Measurements from ENCODE around the gene CBFA2T3.

DNA sequence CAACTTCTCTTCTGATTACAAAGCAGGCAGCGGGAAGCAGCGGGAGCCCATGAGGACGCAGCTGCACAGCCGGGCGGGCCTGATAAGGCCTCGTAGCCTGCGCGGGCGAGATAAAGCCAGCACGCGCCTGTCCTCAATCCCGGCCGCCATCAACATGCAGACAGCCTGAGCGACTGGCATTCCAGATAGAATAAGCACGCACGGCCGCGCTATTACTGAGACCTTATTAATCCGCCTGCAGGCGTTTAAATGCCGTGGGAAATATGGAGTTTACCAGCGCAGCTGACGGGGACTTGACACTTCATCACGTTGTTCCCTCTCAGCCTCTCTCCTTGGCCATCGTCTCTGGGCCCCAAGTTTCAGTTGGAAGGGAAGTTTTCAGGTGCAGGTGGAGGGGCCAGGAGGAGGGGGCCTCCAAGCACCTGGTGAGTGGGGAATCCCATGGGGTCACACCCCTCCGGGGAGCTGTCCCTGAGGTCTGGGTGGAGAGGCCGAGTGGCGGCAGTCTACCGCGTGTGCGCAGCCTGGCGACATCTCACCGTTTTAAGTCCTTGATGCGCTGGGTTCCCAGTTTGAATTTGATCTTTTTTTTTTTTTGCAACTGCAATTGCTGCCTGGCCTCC, 27.3 kb upstream of the CBFA2T3 start:
- TF ChIP-seq, protein P1, sequence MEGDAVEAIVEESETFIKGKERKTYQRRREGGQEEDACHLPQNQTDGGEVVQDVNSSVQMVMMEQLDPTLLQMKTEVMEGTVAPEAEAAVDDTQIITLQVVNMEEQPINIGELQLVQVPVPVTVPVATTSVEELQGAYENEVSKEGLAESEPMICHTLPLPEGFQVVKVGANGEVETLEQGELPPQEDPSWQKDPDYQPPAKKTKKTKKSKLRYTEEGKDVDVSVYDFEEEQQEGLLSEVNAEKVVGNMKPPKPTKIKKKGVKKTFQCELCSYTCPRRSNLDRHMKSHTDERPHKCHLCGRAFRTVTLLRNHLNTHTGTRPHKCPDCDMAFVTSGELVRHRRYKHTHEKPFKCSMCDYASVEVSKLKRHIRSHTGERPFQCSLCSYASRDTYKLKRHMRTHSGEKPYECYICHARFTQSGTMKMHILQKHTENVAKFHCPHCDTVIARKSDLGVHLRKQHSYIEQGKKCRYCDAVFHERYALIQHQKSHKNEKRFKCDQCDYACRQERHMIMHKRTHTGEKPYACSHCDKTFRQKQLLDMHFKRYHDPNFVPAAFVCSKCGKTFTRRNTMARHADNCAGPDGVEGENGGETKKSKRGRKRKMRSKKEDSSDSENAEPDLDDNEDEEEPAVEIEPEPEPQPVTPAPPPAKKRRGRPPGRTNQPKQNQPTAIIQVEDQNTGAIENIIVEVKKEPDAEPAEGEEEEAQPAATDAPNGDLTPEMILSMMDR (IDR thresholded peaks at IDR 0.05), result no peak
- TF ChIP-seq, protein P2, sequence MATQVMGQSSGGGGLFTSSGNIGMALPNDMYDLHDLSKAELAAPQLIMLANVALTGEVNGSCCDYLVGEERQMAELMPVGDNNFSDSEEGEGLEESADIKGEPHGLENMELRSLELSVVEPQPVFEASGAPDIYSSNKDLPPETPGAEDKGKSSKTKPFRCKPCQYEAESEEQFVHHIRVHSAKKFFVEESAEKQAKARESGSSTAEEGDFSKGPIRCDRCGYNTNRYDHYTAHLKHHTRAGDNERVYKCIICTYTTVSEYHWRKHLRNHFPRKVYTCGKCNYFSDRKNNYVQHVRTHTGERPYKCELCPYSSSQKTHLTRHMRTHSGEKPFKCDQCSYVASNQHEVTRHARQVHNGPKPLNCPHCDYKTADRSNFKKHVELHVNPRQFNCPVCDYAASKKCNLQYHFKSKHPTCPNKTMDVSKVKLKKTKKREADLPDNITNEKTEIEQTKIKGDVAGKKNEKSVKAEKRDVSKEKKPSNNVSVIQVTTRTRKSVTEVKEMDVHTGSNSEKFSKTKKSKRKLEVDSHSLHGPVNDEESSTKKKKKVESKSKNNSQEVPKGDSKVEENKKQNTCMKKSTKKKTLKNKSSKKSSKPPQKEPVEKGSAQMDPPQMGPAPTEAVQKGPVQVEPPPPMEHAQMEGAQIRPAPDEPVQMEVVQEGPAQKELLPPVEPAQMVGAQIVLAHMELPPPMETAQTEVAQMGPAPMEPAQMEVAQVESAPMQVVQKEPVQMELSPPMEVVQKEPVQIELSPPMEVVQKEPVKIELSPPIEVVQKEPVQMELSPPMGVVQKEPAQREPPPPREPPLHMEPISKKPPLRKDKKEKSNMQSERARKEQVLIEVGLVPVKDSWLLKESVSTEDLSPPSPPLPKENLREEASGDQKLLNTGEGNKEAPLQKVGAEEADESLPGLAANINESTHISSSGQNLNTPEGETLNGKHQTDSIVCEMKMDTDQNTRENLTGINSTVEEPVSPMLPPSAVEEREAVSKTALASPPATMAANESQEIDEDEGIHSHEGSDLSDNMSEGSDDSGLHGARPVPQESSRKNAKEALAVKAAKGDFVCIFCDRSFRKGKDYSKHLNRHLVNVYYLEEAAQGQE (IDR thresholded peaks at IDR 0.05; ENCODE audit: insufficient read depth in 1 of 2, low read depth in 2 of 2, low read length in 1 of 2), result no peak
